ENCODE results near the gene MAP1B. TPM values are rescaled to one million over a fixed set of nuclear protein-coding genes. Genes with fewer than 3 reads are reported as not detected.

MAP1B gene
- total and polyA plus RNA-seq, 9 of the 15 experiments (the other 6 are each of a cell fraction or from before 2014, with no cell fraction given) = 5.2 to 66.1 (median 17.3) TPM

DNA sequence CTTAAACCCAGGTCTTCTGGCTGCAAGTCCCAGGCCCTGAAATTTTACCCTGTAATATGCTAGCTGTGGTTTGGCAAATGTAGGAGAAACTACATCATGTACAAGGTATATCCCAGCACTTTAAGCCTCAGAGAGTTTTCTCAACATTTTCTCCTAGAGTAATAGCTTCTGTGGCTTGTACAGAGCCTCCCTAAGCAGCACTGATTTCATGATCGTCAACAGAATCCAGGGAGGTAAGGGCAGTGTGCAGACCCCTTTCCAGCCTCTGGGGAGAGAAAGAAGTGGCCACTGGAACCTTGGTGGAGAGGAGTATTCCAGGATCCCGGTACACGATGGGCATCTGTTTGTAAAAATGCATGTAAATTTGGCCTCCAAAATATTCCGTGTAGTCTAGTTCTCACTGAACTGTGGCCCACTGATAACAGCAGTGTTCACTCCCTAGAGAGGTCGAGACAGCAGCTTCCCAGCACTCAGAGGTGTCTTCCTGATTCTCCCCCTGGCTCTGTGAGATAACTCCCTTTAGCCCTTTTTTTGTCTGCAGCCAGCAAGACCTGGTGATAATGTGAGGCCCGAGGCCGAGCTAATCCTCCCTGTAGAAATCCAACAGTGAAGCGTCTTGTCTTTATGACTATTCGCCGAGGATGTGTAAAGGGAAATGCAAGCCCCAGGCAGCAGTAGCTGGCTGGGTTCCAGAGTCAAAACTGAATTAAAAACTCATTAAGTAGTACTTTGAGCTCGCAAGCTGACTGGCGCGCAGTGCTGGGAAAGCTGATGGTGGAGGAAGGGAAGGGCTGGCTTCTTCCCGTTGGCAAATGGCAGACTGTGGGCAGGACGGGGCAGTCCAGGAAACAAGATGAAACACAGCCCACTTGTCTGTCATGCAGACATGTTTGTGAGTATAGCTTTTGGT lies 59.0 kb downstream of the MAP1B start (continued):
- TF ChIP-seq, protein P1, sequence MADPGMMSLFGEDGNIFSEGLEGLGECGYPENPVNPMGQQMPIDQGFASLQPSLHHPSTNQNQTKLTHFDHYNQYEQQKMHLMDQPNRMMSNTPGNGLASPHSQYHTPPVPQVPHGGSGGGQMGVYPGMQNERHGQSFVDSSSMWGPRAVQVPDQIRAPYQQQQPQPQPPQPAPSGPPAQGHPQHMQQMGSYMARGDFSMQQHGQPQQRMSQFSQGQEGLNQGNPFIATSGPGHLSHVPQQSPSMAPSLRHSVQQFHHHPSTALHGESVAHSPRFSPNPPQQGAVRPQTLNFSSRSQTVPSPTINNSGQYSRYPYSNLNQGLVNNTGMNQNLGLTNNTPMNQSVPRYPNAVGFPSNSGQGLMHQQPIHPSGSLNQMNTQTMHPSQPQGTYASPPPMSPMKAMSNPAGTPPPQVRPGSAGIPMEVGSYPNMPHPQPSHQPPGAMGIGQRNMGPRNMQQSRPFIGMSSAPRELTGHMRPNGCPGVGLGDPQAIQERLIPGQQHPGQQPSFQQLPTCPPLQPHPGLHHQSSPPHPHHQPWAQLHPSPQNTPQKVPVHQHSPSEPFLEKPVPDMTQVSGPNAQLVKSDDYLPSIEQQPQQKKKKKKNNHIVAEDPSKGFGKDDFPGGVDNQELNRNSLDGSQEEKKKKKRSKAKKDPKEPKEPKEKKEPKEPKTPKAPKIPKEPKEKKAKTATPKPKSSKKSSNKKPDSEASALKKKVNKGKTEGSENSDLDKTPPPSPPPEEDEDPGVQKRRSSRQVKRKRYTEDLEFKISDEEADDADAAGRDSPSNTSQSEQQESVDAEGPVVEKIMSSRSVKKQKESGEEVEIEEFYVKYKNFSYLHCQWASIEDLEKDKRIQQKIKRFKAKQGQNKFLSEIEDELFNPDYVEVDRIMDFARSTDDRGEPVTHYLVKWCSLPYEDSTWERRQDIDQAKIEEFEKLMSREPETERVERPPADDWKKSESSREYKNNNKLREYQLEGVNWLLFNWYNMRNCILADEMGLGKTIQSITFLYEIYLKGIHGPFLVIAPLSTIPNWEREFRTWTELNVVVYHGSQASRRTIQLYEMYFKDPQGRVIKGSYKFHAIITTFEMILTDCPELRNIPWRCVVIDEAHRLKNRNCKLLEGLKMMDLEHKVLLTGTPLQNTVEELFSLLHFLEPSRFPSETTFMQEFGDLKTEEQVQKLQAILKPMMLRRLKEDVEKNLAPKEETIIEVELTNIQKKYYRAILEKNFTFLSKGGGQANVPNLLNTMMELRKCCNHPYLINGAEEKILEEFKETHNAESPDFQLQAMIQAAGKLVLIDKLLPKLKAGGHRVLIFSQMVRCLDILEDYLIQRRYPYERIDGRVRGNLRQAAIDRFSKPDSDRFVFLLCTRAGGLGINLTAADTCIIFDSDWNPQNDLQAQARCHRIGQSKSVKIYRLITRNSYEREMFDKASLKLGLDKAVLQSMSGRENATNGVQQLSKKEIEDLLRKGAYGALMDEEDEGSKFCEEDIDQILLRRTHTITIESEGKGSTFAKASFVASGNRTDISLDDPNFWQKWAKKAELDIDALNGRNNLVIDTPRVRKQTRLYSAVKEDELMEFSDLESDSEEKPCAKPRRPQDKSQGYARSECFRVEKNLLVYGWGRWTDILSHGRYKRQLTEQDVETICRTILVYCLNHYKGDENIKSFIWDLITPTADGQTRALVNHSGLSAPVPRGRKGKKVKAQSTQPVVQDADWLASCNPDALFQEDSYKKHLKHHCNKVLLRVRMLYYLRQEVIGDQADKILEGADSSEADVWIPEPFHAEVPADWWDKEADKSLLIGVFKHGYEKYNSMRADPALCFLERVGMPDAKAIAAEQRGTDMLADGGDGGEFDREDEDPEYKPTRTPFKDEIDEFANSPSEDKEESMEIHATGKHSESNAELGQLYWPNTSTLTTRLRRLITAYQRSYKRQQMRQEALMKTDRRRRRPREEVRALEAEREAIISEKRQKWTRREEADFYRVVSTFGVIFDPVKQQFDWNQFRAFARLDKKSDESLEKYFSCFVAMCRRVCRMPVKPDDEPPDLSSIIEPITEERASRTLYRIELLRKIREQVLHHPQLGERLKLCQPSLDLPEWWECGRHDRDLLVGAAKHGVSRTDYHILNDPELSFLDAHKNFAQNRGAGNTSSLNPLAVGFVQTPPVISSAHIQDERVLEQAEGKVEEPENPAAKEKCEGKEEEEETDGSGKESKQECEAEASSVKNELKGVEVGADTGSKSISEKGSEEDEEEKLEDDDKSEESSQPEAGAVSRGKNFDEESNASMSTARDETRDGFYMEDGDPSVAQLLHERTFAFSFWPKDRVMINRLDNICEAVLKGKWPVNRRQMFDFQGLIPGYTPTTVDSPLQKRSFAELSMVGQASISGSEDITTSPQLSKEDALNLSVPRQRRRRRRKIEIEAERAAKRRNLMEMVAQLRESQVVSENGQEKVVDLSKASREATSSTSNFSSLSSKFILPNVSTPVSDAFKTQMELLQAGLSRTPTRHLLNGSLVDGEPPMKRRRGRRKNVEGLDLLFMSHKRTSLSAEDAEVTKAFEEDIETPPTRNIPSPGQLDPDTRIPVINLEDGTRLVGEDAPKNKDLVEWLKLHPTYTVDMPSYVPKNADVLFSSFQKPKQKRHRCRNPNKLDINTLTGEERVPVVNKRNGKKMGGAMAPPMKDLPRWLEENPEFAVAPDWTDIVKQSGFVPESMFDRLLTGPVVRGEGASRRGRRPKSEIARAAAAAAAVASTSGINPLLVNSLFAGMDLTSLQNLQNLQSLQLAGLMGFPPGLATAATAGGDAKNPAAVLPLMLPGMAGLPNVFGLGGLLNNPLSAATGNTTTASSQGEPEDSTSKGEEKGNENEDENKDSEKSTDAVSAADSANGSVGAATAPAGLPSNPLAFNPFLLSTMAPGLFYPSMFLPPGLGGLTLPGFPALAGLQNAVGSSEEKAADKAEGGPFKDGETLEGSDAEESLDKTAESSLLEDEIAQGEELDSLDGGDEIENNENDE (IDR thresholded peaks at IDR 0.05; ENCODE audit: low read depth, low read length) = no peak
- TF ChIP-seq RBM14 (IDR thresholded peaks at IDR 0.05; ENCODE audit: borderline replicate concordance, insufficient read depth, low read depth, low read length) (no peak), ZNF764 (CRISPR knock-in tag; IDR thresholded peaks at IDR 0.05; ENCODE audit: low read depth) (no peak), NCOR1 (IDR thresholded peaks at IDR 0.05) (peak; percentile 97), ZKSCAN8 (CRISPR knock-in tag; IDR thresholded peaks at IDR 0.05) (peak; percentile 61; the same call in 1 of the 2 replicates), IFI16 (CRISPR knock-in tag; IDR thresholded peaks at IDR 0.05) (no peak), ZNF347 (CRISPR knock-in tag; IDR thresholded peaks at IDR 0.05; ENCODE audit: low read depth) (no peak), POLR2B (IDR thresholded peaks at IDR 0.05; ENCODE audit: low read depth, partially characterized antibody) (no peak), BRD9 (IDR thresholded peaks at IDR 0.05; ENCODE audit: low read depth, partially characterized antibody) (peak; percentile 24), YBX1 (IDR thresholded peaks at IDR 0.05) (no peak), ZKSCAN3 (CRISPR knock-in tag; IDR thresholded peaks at IDR 0.05) (no peak)
- TF ChIP-seq, protein P2, sequence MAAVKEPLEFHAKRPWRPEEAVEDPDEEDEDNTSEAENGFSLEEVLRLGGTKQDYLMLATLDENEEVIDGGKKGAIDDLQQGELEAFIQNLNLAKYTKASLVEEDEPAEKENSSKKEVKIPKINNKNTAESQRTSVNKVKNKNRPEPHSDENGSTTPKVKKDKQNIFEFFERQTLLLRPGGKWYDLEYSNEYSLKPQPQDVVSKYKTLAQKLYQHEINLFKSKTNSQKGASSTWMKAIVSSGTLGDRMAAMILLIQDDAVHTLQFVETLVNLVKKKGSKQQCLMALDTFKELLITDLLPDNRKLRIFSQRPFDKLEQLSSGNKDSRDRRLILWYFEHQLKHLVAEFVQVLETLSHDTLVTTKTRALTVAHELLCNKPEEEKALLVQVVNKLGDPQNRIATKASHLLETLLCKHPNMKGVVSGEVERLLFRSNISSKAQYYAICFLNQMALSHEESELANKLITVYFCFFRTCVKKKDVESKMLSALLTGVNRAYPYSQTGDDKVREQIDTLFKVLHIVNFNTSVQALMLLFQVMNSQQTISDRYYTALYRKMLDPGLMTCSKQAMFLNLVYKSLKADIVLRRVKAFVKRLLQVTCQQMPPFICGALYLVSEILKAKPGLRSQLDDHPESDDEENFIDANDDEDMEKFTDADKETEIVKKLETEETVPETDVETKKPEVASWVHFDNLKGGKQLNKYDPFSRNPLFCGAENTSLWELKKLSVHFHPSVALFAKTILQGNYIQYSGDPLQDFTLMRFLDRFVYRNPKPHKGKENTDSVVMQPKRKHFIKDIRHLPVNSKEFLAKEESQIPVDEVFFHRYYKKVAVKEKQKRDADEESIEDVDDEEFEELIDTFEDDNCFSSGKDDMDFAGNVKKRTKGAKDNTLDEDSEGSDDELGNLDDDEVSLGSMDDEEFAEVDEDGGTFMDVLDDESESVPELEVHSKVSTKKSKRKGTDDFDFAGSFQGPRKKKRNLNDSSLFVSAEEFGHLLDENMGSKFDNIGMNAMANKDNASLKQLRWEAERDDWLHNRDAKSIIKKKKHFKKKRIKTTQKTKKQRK (IDR thresholded peaks at IDR 0.05; ENCODE audit: borderline replicate concordance, low read depth, low read length) = no peak

All from K562 (cell line).